ENCODE data around the gene GAA. TPM values are rescaled to one million over a fixed set of nuclear protein-coding genes. Genes with fewer than 3 reads are reported as not detected.
A peak's percentile ranks its signal among the peaks of the same experiment; 100 is the strongest.

Gene GAA
- total and polyA plus RNA-seq, 2 of the 13 experiments (the other 11 are each of a cell fraction or from before 2014, with no cell fraction given) = 21.6 to 36.4 TPM

DNA sequence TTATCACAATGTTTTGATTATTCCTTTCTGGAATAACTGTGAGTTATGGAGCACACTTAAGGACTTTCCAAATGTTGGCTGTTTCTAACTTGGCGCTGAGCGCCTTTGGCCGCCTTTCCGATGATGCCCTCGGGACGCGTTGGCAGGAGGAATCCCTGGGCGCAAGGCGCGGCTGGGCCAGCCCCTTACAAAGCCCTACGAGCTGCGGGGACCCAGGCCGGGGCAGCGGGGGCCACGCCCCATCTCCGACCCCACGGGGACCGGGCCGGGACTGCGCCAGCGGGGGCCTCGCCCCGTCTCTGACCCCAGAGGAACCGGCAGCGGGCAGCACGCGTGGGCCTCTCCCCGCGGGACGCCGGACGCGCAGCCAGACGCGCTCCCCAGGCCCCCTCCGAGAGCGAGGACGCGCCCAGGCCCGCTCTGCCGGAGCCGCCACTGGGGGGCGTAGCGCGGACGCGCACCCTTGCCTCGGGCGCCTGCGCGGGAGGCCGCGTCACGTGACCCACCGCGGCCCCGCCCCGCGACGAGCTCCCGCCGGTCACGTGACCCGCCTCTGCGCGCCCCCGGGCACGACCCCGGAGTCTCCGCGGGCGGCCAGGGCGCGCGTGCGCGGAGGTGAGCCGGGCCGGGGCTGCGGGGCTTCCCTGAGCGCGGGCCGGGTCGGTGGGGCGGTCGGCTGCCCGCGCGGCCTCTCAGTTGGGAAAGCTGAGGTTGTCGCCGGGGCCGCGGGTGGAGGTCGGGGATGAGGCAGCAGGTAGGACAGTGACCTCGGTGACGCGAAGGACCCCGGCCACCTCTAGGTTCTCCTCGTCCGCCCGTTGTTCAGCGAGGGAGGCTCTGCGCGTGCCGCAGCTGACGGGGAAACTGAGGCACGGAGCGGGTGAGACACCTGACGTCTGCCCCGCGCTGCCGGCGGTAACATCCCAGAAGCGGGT lies at the start of gene GAA (continued):
- TF ChIP-seq CAMTA2 (CRISPR knock-in tag; IDR thresholded peaks at IDR 0.05; ENCODE audit: borderline replicate concordance) = peak; percentile 1; the same call in 1 of the 2 replicates
- TF ChIP-seq, protein P1, sequence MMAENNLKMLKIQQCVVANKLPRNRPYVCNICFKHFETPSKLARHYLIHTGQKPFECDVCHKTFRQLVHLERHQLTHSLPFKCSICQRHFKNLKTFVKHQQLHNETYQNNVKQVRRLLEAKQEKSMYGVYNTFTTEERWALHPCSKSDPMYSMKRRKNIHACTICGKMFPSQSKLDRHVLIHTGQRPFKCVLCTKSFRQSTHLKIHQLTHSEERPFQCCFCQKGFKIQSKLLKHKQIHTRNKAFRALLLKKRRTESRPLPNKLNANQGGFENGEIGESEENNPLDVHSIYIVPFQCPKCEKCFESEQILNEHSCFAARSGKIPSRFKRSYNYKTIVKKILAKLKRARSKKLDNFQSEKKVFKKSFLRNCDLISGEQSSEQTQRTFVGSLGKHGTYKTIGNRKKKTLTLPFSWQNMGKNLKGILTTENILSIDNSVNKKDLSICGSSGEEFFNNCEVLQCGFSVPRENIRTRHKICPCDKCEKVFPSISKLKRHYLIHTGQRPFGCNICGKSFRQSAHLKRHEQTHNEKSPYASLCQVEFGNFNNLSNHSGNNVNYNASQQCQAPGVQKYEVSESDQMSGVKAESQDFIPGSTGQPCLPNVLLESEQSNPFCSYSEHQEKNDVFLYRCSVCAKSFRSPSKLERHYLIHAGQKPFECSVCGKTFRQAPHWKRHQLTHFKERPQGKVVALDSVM (CRISPR knock-in tag; IDR thresholded peaks at IDR 0.05) = peak; percentile 62
- TF ChIP-seq YY1 (IDR thresholded peaks at IDR 0.05; ENCODE audit: insufficient read depth, insufficient replicate concordance, low read depth, low read length) = peak; percentile 70
- 0 out of 4 replicates have a peak, but pooled peaks of 1 of the 2 experiments have one; percentile 26 for TF ChIP-seq NR2F1 (CRISPR knock-in tag; IDR thresholded peaks at IDR 0.05)
- TF ChIP-seq, protein P2, sequence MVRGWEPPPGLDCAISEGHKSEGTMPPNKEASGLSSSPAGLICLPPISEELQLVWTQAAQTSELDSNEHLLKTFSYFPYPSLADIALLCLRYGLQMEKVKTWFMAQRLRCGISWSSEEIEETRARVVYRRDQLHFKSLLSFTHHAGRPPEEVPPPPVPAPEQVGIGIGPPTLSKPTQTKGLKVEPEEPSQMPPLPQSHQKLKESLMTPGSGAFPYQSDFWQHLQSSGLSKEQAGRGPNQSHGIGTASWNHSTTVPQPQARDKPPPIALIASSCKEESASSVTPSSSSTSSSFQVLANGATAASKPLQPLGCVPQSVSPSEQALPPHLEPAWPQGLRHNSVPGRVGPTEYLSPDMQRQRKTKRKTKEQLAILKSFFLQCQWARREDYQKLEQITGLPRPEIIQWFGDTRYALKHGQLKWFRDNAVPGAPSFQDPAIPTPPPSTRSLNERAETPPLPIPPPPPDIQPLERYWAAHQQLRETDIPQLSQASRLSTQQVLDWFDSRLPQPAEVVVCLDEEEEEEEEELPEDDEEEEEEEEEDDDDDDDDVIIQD (CRISPR knock-in tag; IDR thresholded peaks at IDR 0.05; ENCODE audit: low read depth) = no peak
- TF ChIP-seq ZNF713 (CRISPR knock-in tag; IDR thresholded peaks at IDR 0.05) = peak; percentile 49; the same call in 1 of the 2 replicates
- no peak for TF ChIP-seq NFYC (CRISPR knock-in tag; IDR thresholded peaks at IDR 0.05)
- peak; percentile 37; the same call in 1 of the 2 replicates for TF ChIP-seq GFI1 (CRISPR knock-in tag; IDR thresholded peaks at IDR 0.05; ENCODE audit: borderline replicate concordance)
- 0 out of 2 replicates have a peak, but pooled peaks have one; percentile 26 for TF ChIP-seq DPF2 (CRISPR knock-in tag; IDR thresholded peaks at IDR 0.05; ENCODE audit: borderline replicate concordance, low read depth)
- TF ChIP-seq SAP130 (CRISPR knock-in tag; IDR thresholded peaks at IDR 0.05; ENCODE audit: low read depth) = peak; percentile 75
- TF ChIP-seq ZNF205 (CRISPR knock-in tag; IDR thresholded peaks at IDR 0.05) = peak; percentile 57; the same call in 1 of the 2 replicates
- 0 out of 2 replicates have a peak, but pooled peaks have one; percentile 65 for TF ChIP-seq ZNF83 (CRISPR knock-in tag; IDR thresholded peaks at IDR 0.05; ENCODE audit: borderline replicate concordance)
- TF ChIP-seq, protein P3, sequence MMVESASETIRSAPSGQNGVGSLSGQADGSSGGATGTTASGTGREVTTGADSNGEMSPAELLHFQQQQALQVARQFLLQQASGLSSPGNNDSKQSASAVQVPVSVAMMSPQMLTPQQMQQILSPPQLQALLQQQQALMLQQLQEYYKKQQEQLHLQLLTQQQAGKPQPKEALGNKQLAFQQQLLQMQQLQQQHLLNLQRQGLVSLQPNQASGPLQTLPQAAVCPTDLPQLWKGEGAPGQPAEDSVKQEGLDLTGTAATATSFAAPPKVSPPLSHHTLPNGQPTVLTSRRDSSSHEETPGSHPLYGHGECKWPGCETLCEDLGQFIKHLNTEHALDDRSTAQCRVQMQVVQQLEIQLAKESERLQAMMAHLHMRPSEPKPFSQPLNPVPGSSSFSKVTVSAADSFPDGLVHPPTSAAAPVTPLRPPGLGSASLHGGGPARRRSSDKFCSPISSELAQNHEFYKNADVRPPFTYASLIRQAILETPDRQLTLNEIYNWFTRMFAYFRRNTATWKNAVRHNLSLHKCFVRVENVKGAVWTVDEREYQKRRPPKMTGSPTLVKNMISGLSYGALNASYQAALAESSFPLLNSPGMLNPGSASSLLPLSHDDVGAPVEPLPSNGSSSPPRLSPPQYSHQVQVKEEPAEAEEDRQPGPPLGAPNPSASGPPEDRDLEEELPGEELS (CRISPR knock-in tag; IDR thresholded peaks at IDR 0.05) = no peak
- TF ChIP-seq ZSCAN9 (CRISPR knock-in tag; IDR thresholded peaks at IDR 0.05; ENCODE audit: borderline replicate concordance) = peak; percentile 20; the same call in 1 of the 2 replicates
- peak; percentile 65; the same call in 1 of the 2 replicates for TF ChIP-seq EED (CRISPR knock-in tag; IDR thresholded peaks at IDR 0.05)
- TF ChIP-seq MIER3 (CRISPR knock-in tag; IDR thresholded peaks at IDR 0.05; ENCODE audit: borderline replicate concordance) = peak; percentile 37; the same call in 1 of the 2 replicates
- TF ChIP-seq ZNF614 (CRISPR knock-in tag; IDR thresholded peaks at IDR 0.05; ENCODE audit: borderline replicate concordance) = no peak
- TF ChIP-seq ZNF430 (CRISPR knock-in tag; IDR thresholded peaks at IDR 0.05) = no peak; the same call in 1 of the 2 replicates
- no peak for TF ChIP-seq ZNF720 (CRISPR knock-in tag; IDR thresholded peaks at IDR 0.05)
- TF ChIP-seq XBP1 (CRISPR knock-in tag; IDR thresholded peaks at IDR 0.05) = no peak
- TF ChIP-seq HMGA1 (CRISPR knock-in tag; conservative IDR thresholded peaks at IDR 0.05) = no peak

Data from HepG2 (cell line).